ENCODE measurements around the gene FZR1. TPM values are rescaled to one million over a fixed set of nuclear protein-coding genes. Genes with fewer than 3 reads are reported as not detected.

FZR1 gene
- polyA plus RNA-seq, 3 donors = 7.7 to 44.6 (median 9.4) TPM

GRCh38 chr19:3509566-3509989, 3.5 kb downstream of the FZR1 start:
- Histone ChIP-seq H3K9me3 (replicated peaks in 1 of 2; ENCODE audit: control insufficient read depth in 1 of 2, insufficient read depth in 1 of 2, low read length in 2 of 2) (no peaks in the 10 kb centered on the region), H3K27me3 (ENCODE audit: control insufficient read depth in 2 of 2, insufficient read depth in 2 of 2, low read length in 2 of 2) (no peaks in the 10 kb centered on the region), H3K36me3 (replicated peaks in 1 of 2; ENCODE audit: control insufficient read depth in 1 of 2, insufficient read depth in 2 of 2, low read length in 2 of 2) (peaks cover 32 to 34% of the 10 kb centered on the region in 2 donors), H3K9ac (ENCODE audit: insufficient read depth, low read length, poor library complexity, severe bottlenecking) (no peak overlapping the region), H4K20me1 (ENCODE audit: insufficient read depth, low read length) (peaks cover 63% of the 10 kb centered on the region), H2AFZ (ENCODE audit: insufficient read depth, low read depth, low read length, poor library complexity, severe bottlenecking) (no peak overlapping the region), H3K79me2 (ENCODE audit: insufficient read depth, low read length) (peaks cover 84% of the 10 kb centered on the region), H3K4me1 (ENCODE audit: control insufficient read depth in 1 of 2, insufficient read depth in 2 of 2, low read length in 2 of 2) (peaks cover 19 to 23% of the 10 kb centered on the region in 2 donors), H3K4me2 (replicated peaks; ENCODE audit: extremely low read depth, low read length, poor library complexity, severe bottlenecking) (no peak overlapping the region), H3K27ac (ENCODE audit: low read depth in 1 of 2, low read length in 2 of 2) (no peak overlapping the region), H3K4me3 (replicated peaks in 1 of 3; ENCODE audit: low read depth in 2 of 3, low read length in 3 of 3) (no peak overlapping the region)
- Mint-ChIP-seq H3K4me3 (no peak overlapping the region), H3K4me1 (peaks cover 40% of the 10 kb centered on the region), H3K36me3 (peaks cover 26 to 39% of the 10 kb centered on the region in 2 donors), H3K9me3 (peaks cover 0 to 3% (median 0%) of the 10 kb centered on the region in 7 donors), H3K27ac (peak overlapping the region in 6 of 7 donors; percentile 16 to 55 (median 45)), H3K27me3 (ENCODE audit: low read depth in 3 of 3) (peaks cover 0 to 3% (median 2%) of the 10 kb centered on the region in 3 donors)
- no peak for TF ChIP-seq CTCF (IDR thresholded peaks at IDR 0.05)
- WGBS (ENCODE audit: insufficient coverage) = 91% methylated on average over 12 of the region's 15 CpGs
- no peak for DNase-seq
- intact Hi-C loops (cut with micrococcal nuclease) = loop anchor here (5.0 to 10.0 kb wide), 4 partner anchors 43 to 75 kb away; partner anchors contain the start of genes HMG20B (in 1 of the 2) and MFSD12 (in 1 of the 2)

GRCh38 chr19:3510727-3511126, 4.6 kb downstream of the FZR1 start:
- Histone ChIP-seq H3K36me3 (replicated peaks in 1 of 2; ENCODE audit: control insufficient read depth in 1 of 2, insufficient read depth in 2 of 2, low read length in 2 of 2) (peaks cover 33 to 34% of the 10 kb centered on the region in 2 donors), H3K79me2 (ENCODE audit: insufficient read depth, low read length) (peaks cover 96% of the 10 kb centered on the region), H3K27me3 (ENCODE audit: control insufficient read depth in 2 of 2, insufficient read depth in 2 of 2, low read length in 2 of 2) (no peaks in the 10 kb centered on the region), H2AFZ (ENCODE audit: insufficient read depth, low read depth, low read length, poor library complexity, severe bottlenecking) (no peak overlapping the region), H3K4me2 (replicated peaks; ENCODE audit: extremely low read depth, low read length, poor library complexity, severe bottlenecking) (no peak overlapping the region), H3K9me3 (replicated peaks in 1 of 2; ENCODE audit: control insufficient read depth in 1 of 2, insufficient read depth in 1 of 2, low read length in 2 of 2) (no peaks in the 10 kb centered on the region), H3K4me1 (ENCODE audit: control insufficient read depth in 1 of 2, insufficient read depth in 2 of 2, low read length in 2 of 2) (peaks cover 8 to 14% of the 10 kb centered on the region in 2 donors), H4K20me1 (ENCODE audit: insufficient read depth, low read length) (peaks cover 74% of the 10 kb centered on the region), H3K9ac (ENCODE audit: insufficient read depth, low read length, poor library complexity, severe bottlenecking) (no peak overlapping the region), H3K4me3 (replicated peaks in 1 of 3; ENCODE audit: low read depth in 2 of 3, low read length in 3 of 3) (no peak overlapping the region), H3K27ac (ENCODE audit: low read depth in 1 of 2, low read length in 2 of 2) (no peak overlapping the region)
- DNase-seq = no peak
- intact Hi-C loops (cut with micrococcal nuclease) = no loop called here
- H3K4me3 Mint-ChIP-seq = no peak overlapping the region
- peaks cover 29% of the 10 kb centered on the region for H3K4me1 Mint-ChIP-seq
- H3K9me3 Mint-ChIP-seq = peaks cover 0 to 3% (median 0%) of the 10 kb centered on the region in 7 donors
- peaks cover 0 to 3% (median 2%) of the 10 kb centered on the region in 3 donors for H3K27me3 Mint-ChIP-seq (ENCODE audit: low read depth in 3 of 3)
- peak overlapping the region in 1 of 7 donors; percentile 49 for H3K27ac Mint-ChIP-seq
- WGBS (ENCODE audit: insufficient coverage) = 96% methylated on average over 21 of the region's 22 CpGs
- TF ChIP-seq CTCF (IDR thresholded peaks at IDR 0.05) = no peak
- peaks cover 29 to 48% of the 10 kb centered on the region in 2 donors for H3K36me3 Mint-ChIP-seq

Data from CD14-positive monocyte (primary cell).